HCT116 (cell line): ENCODE results near the gene CCL16. TPM values are rescaled to one million over a fixed set of nuclear protein-coding genes. Genes with fewer than 3 reads are reported as not detected.

Experiments
- ATAC-seq: fragments of 200-7000 bp; cut with Tn5 transposase; 2 replicates; pipeline ENCODE4 v1.9.1; 2020; ENCODE audit warnings: mild to moderate bottlenecking, moderate library complexity
- BruUV-seq: library from RNA; stranded (reverse); fragments of 400-500 nt; replicated peaks from 2 replicates; lab custom pipeline; 2021; lab: Mats Ljungman, UMichigan
- CTCF ChIA-PET: fragments of 300-600 bp; sonication (Branson Sonifier 250); formaldehyde crosslinking; loops from one replicate; lab custom pipeline; 2021; ENCODE audit warnings: antibody characterized with exemption; lab: Charles Lee
- POLR2A ChIA-PET: fragments of 300-600, 350-600 bp; sonication (Branson Sonifier 250); formaldehyde crosslinking; loops from one replicate; lab custom pipeline; 2021; ENCODE audit warnings: antibody characterized with exemption; lab: Charles Lee
- RAD21 ChIA-PET, 2 experiments: fragments of 300-600 bp; sonication (Branson Sonifier 250); formaldehyde crosslinking; loops; one replicate each; lab custom pipeline; 2023; ENCODE audit warnings: low total read pairs in 2 of 2; ENCODE audit not compliant: uncharacterized antibody in 2 of 2, unreplicated experiment in 2 of 2, low non-redundant PET in 1 of 2; lab: Charles Lee
- DNase-seq: peaks from one replicate; pipeline ENCODE4 v3.0.0-alpha.2; 2010; ENCODE audit warnings: low read depth, low spot score
- H2AFZ ChIP-seq: fragments of 200-600 bp; shearing (Covaris generic), sonication (generic); 2 replicates; pipeline ENCODE4 v1.6.1; 2017; ENCODE audit warnings: low read depth, mixed run types, mixed read lengths, antibody characterized with exemption, low read length; ENCODE audit not compliant: poor library complexity, severe bottlenecking
- H3K27ac ChIP-seq: 2 replicates; pipeline ENCODE4 v1.5.1; 2012; ENCODE audit warnings: low read depth, low read length
- H3K27me3 ChIP-seq: fragments of 200-600 bp; sonication (generic); 2 replicates; pipeline ENCODE4 v1.6.1; 2016; ENCODE audit warnings: mixed run types, low read length, mixed read lengths; ENCODE audit not compliant: insufficient read depth
- H3K36me3 ChIP-seq, 2 experiments: fragments of 200-500 bp in 1 of 2; fragments of 200-600 bp in 1 of 2; sonication (Bioruptor generic) in 1 of 2; sonication (generic) in 1 of 2; 2 replicates each; pipeline versions ENCODE4 v1.5.1 to v1.6.1; 2014 to 2016; ENCODE audit warnings: low read length in 2 of 2, inconsistent platforms in 1 of 2, mixed read lengths in 1 of 2, mixed run types in 1 of 2; ENCODE audit not compliant: insufficient read depth in 2 of 2, control insufficient read depth in 1 of 2
- H3K4me1 ChIP-seq, 2 experiments: fragments of 200-600 bp in 1 of 2; sonication (generic) in 1 of 2; 2 replicates each; pipeline versions ENCODE4 v1.5.1 to v1.6.1; 2012 to 2017; ENCODE audit warnings: low read length in 2 of 2, inconsistent platforms in 1 of 2, mild to moderate bottlenecking in 1 of 2, mixed read lengths in 1 of 2, mixed run types in 1 of 2, moderate library complexity in 1 of 2; ENCODE audit not compliant: insufficient read depth in 2 of 2, control insufficient read depth in 1 of 2
- H3K4me2 ChIP-seq: fragments of 200-600 bp; sonication (generic); 2 replicates; pipeline ENCODE4 v1.6.1; 2017; ENCODE audit warnings: mixed run types, low read length, mixed read lengths
- H3K4me3 ChIP-seq, 2 experiments: fragments of 200-600 bp in 1 of 2; sonication (generic) in 1 of 2; replicated peaks in 1 of 2; 2 replicates each; pipeline ENCODE4 v1.5.1; 2011 to 2016; ENCODE audit warnings: low read length in 2 of 2, control low read depth in 1 of 2, low read depth in 1 of 2, mild to moderate bottlenecking in 1 of 2, mixed read lengths in 1 of 2, mixed run types in 1 of 2
- H3K79me2 ChIP-seq: fragments of 200-600 bp; sonication (generic); 2 replicates; pipeline ENCODE4 v1.6.1; 2017; ENCODE audit warnings: mild to moderate bottlenecking, mixed run types, low read length, moderate library complexity, mixed read lengths; ENCODE audit not compliant: insufficient read depth
- H3K9ac ChIP-seq: fragments of 200-600 bp; sonication (generic); 2 replicates; pipeline ENCODE4 v1.6.1; 2016; ENCODE audit warnings: low read length, mixed read lengths
- H3K9me2 ChIP-seq: fragments of 200-600 bp; sonication (generic), shearing (Covaris generic); 2 replicates; pipeline ENCODE4 v1.6.1; 2017; ENCODE audit warnings: mixed run types, mild to moderate bottlenecking, moderate library complexity; ENCODE audit not compliant: insufficient read depth
- H3K9me3 ChIP-seq, 2 experiments: fragments of 200-500 bp in 1 of 2; fragments of 200-600 bp in 1 of 2; sonication (Bioruptor generic) in 1 of 2; sonication (generic) in 1 of 2; 2 replicates each; pipeline ENCODE4 v1.6.1; 2014 to 2017; ENCODE audit warnings: low read length in 2 of 2, mixed read lengths in 2 of 2, inconsistent platforms in 1 of 2, low read depth in 1 of 2, mild to moderate bottlenecking in 1 of 2, mixed run types in 1 of 2, moderate library complexity in 1 of 2; ENCODE audit not compliant: control insufficient read depth in 1 of 2, insufficient read depth in 1 of 2
- H4K20me1 ChIP-seq: fragments of 200-600 bp; sonication (generic), shearing (Covaris generic); 2 replicates; pipeline ENCODE4 v1.6.1; 2017; ENCODE audit warnings: mixed run types, mild to moderate bottlenecking, moderate library complexity; ENCODE audit not compliant: insufficient read depth
- ATF3 ChIP-seq: IDR thresholded peaks from 2 replicates; pipeline ENCODE4 v1.6.1; 2012
- CBX3 ChIP-seq: IDR thresholded peaks from 2 replicates; pipeline ENCODE4 v1.6.1; 2012; ENCODE audit warnings: low read depth
- CEBPB ChIP-seq: IDR thresholded peaks from 2 replicates; pipeline ENCODE4 v1.6.1; 2012; ENCODE audit warnings: low read depth
- CTCF ChIP-seq, 3 experiments: fragments of 200-600 bp in 1 of 3; sonication (generic) in 1 of 3; IDR thresholded peaks in 2 of 3; conservative IDR thresholded peaks in 1 of 3; 2 replicates each; pipeline ENCODE4 v1.5.1; 2012 to 2017; ENCODE audit warnings: low read depth in 2 of 3, low read length in 2 of 3, antibody characterized with exemption in 1 of 3, borderline replicate concordance in 1 of 3, control low read depth in 1 of 3, mild to moderate bottlenecking in 1 of 3, mixed read lengths in 1 of 3, mixed run types in 1 of 3, moderate library complexity in 1 of 3; ENCODE audit not compliant: insufficient read depth in 1 of 3
- ELF1 ChIP-seq: IDR thresholded peaks from 2 replicates; pipeline ENCODE4 v1.6.1; 2012; ENCODE audit warnings: low read depth, borderline replicate concordance
- EZH2 ChIP-seq: fragments of 200-600 bp; sonication (generic); IDR thresholded peaks from 2 replicates; pipeline ENCODE4 v1.6.1; 2017; ENCODE audit warnings: antibody characterized with exemption, mixed run types
- EZH2phosphoT487 ChIP-seq: fragments of 200-600 bp; IDR thresholded peaks from 2 replicates; pipeline ENCODE4 v1.6.1; 2018; ENCODE audit warnings: antibody characterized with exemption, borderline replicate concordance
- JUND ChIP-seq: IDR thresholded peaks from 2 replicates; pipeline ENCODE4 v1.6.1; 2012
- MAX ChIP-seq: IDR thresholded peaks from 2 replicates; pipeline ENCODE4 v1.6.1; 2012
- POLR2A ChIP-seq: IDR thresholded peaks from 2 replicates; pipeline ENCODE4 v1.7.0; 2011; ENCODE audit warnings: borderline replicate concordance; ENCODE audit not compliant: insufficient read depth, insufficient read length; ENCODE audit errors: extremely low read depth
- POLR2AphosphoS5 ChIP-seq: IDR thresholded peaks from 2 replicates; pipeline ENCODE4 v1.6.1; 2011; ENCODE audit warnings: mild to moderate bottlenecking, low read depth, low read length, moderate library complexity
- REST ChIP-seq: IDR thresholded peaks from 2 replicates; pipeline ENCODE4 v1.6.1; 2012; ENCODE audit warnings: low read depth
- SIN3A ChIP-seq: IDR thresholded peaks from 2 replicates; pipeline ENCODE4 v1.6.1; 2012; ENCODE audit warnings: low read depth
- SP1 ChIP-seq: IDR thresholded peaks from 2 replicates; pipeline ENCODE4 v1.6.1; 2012; ENCODE audit warnings: low read depth
- SRF ChIP-seq: IDR thresholded peaks from 2 replicates; pipeline ENCODE4 v1.6.1; 2012; ENCODE audit warnings: low read depth
- YY1 ChIP-seq: IDR thresholded peaks from 2 replicates; pipeline ENCODE4 v1.6.1; 2011; ENCODE audit warnings: low read length, low read depth, moderate library complexity, mild to moderate bottlenecking; ENCODE audit not compliant: insufficient replicate concordance; ENCODE audit errors: extremely low read depth
- ZBTB33 ChIP-seq: IDR thresholded peaks from 2 replicates; pipeline ENCODE4 v1.6.1; 2011; ENCODE audit warnings: mild to moderate bottlenecking, low read length, moderate library complexity; ENCODE audit not compliant: insufficient replicate concordance; ENCODE audit errors: extremely low read depth
- ZFX ChIP-seq: fragments of 450-650 bp; IDR thresholded peaks from 2 replicates; pipeline ENCODE4 v1.6.1; 2017
- ZNF274 ChIP-seq: fragments of 200-500 bp; sonication (Bioruptor generic); IDR thresholded peaks from 2 replicates; pipeline ENCODE4 v1.6.1; 2014; ENCODE audit warnings: mild to moderate bottlenecking, low read depth, low read length, inconsistent platforms
- intact Hi-C: fragments of 100-400 bp; cut with micrococcal nuclease; formaldehyde crosslinking; loops from 2 replicates; pipeline ENCODE4 v1.10.0; 2022
- total RNA-seq: library from RNA; stranded (reverse); gene quantifications from one replicate; pipeline ENCODE4 v1.2.1, GENCODE V29; 2021; ENCODE audit not compliant: unreplicated experiment

CCL16 gene
- total RNA-seq, 1 experiment from 2014 or later = not detected

- BruUV-seq = no TSS peak
- Histone ChIP-seq H3K27ac (no peak overlapping the region), H3K9ac (no peak overlapping the region), H2AFZ (no peak overlapping the region), H3K4me3 (no peak overlapping the region), H4K20me1 (no peaks in the 10 kb centered on the region), H3K9me2 (no peaks in the 10 kb centered on the region), H3K27me3 (peaks cover 19% of the 10 kb centered on the region), H3K4me2 (no peak overlapping the region), H3K36me3 (no peaks in the 10 kb centered on the region), H3K79me2 (no peaks in the 10 kb centered on the region), H3K9me3 (no peaks in the 10 kb centered on the region), H3K4me1 (no peaks in the 10 kb centered on the region)
- intact Hi-C loops = no loop called here
- DNase-seq (no peak), ATAC-seq (no peak)
- RAD21 ChIA-PET = no interaction called here
- CTCF ChIA-PET = no interaction called here
- no peak for TF ChIP-seq ZBTB33
- TF ChIP-seq JUND = no peak
- TF ChIP-seq MAX = no peak
- TF ChIP-seq ATF3 = no peak
- no peak for TF ChIP-seq EZH2
- TF ChIP-seq CEBPB = no peak
- no peak for TF ChIP-seq EZH2phosphoT487
- no peak for TF ChIP-seq SRF
- no peak for TF ChIP-seq CTCF (IDR thresholded peaks at IDR 0.05 in 2 of 3, conservative IDR thresholded peaks at IDR 0.05 in 1 of 3; ENCODE audit: borderline replicate concordance in 1 of 3, insufficient read depth in 1 of 3, low read depth in 2 of 3, low read length in 2 of 3)
- TF ChIP-seq REST = no peak
- TF ChIP-seq ELF1 = no peak
- no peak for TF ChIP-seq POLR2AphosphoS5
- TF ChIP-seq SP1 = no peak
- no peak for TF ChIP-seq SIN3A
- TF ChIP-seq YY1 = no peak
- TF ChIP-seq CBX3 = no peak
- no peak for TF ChIP-seq ZFX
- TF ChIP-seq ZNF274 = no peak
- TF ChIP-seq POLR2A = no peak
- POLR2A ChIA-PET = no interaction called here
These were observed 33.6 kb upstream of the CCL16 start for GRCh38 chr17:36014946-36015345.
